HG03354 (cell line): Measurements from ENCODE around the gene C18orf32.
"Not testable (repeated sequence)": the region's sequence is repeated elsewhere in the genome, so short reads cannot be mapped to it uniquely, and the experiment has no call there.

Experiments
- ATAC-seq: cut with Tn5 transposase; IDR thresholded peaks from one replicate; pipeline ENCODE4 v1.9.1; 2021; ENCODE audit warnings: mild to moderate bottlenecking; ENCODE audit not compliant: unreplicated experiment, poor library complexity, severe bottlenecking

Gene C18orf32

GRCh38 chr18:49474935-49475334, 12.1 kb downstream of the C18orf32 start:
- not testable (repeated sequence) for ATAC-seq

DNA sequence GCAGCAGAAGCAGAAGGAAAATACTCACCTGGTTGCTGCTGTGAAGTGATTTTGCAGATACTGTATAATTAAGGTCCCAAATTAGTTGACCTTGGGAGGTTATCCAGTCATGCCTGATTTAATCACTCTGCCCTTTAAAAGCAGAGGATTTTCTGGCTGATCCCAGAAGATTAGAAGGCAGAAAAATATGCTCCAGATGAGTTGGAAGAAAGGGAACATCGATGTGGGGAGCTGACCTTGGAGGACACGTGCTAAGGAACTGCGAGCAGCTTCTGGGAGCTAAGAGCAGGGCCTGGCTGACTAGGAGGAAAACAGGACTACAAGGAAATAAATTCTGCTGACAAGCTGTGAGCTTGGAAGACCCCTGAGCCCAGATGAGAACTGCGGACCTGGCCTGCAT, 13.3 kb downstream of the C18orf32 start:
- ATAC-seq, result no peak

- ATAC-seq, result no peak
Measured at GRCh38 chr18:49472459-49472858, 14.6 kb downstream of the C18orf32 start.

GRCh38 chr18:49471532-49471931, 15.5 kb downstream of the C18orf32 start:
- no peak for ATAC-seq

DNA sequence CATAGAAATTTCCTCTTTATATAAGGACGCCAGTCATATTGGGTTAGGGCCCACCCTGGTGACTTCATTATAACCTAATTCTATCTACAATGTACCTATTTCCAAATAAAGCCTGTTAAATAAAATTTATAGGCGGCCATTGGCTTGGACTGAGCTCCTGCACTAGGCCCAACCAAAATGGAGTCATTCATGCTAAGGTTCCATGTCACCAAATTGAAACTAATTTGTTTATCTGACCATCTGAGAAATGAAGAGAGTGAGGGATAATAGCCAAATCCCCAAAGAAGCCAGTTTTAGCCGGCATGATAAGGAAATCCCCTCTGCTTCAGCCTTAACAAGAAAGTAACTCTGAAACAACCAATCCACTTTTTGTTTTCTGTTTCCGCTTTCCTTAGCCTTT, 19.4 kb downstream of the C18orf32 start:
- ATAC-seq, result no peak

GRCh38 chr18:49467019-49467563, 19.9 kb downstream of the C18orf32 start:
- ATAC-seq, result no peak

- ATAC-seq, result no peak
Measured at GRCh38 chr18:49464718-49465598, 22.1 kb downstream of the C18orf32 start.

- ATAC-seq, result no peak
Measured at GRCh38 chr18:49461602-49461977, 25.4 kb downstream of the C18orf32 start.

- ATAC-seq, result no peak
Measured at GRCh38 chr18:49460976-49461601, 25.9 kb downstream of the C18orf32 start.

GRCh38 chr18:49459404-49460171, 27.4 kb downstream of the C18orf32 start:
- no peak for ATAC-seq

GRCh38 chr18:49457616-49458015, 29.4 kb downstream of the C18orf32 start:
- ATAC-seq, result no peak

GRCh38 chr18:49456794-49457193, 30.2 kb downstream of the C18orf32 start:
- ATAC-seq, result no peak

DNA sequence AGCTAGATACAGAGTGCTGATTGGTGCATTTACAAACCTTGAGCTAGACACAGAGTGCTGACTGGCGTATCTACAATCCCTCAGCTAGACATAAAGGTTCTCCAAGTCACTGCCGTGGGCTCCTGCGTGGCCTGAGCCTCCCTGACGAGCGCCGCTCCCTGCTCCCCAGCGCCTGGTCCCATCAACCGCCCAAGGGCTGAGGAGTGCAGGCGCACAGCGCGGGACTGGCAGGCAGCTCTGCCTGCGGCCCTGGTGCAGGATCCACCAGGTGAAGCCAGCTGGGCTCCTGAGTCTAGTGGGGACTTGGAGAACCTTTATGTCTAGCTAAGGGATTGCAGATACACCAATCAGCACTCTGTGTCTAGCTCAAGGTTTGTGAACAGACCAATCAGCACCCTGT, 34.5 kb downstream of the C18orf32 start:
- not testable (repeated sequence) for ATAC-seq

DNA sequence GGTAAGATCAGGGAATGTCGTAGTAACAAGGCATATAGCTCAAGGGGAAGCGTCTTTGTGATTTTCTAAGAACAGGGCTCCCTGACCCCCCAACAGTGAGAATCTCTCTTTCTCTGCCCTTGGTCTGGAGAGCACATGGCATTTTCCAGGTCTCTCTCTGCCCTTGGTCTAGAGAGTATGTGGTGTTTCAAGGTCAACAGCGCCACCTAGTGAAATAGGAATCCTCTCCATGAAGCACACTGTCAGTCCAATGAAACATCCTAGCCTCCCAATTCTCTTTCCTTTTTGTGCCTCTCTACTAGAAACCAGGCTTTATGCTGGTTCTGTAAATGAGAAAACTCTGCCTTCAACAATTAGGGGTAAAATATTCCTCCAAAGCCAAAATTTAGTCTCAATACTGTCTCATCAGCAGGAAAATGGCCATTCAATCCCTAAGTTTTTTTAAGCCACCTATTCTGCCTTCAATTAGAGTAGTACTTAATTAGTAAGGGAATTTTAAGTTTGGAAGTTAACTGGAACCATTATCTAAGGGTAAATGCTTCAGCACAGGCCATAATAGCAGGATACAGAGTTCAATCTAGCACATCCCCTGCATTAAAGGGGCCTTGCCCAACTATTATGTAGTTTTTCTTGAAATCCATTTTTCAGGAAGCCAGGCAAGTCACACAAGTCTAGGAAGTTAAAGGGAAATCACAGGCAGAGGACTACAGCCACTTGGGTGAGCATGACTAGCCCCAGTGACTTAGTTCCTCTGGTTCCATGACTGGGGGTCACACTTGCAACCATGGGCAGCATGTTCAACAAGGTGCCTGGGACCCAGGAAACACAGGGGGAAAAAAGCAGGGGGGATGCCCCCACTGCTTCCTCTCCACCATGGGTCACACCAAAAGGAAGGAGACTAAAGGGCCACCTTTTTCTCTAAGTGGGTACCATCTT, 39.0 kb downstream of the C18orf32 start:
- ATAC-seq, result no peak

DNA sequence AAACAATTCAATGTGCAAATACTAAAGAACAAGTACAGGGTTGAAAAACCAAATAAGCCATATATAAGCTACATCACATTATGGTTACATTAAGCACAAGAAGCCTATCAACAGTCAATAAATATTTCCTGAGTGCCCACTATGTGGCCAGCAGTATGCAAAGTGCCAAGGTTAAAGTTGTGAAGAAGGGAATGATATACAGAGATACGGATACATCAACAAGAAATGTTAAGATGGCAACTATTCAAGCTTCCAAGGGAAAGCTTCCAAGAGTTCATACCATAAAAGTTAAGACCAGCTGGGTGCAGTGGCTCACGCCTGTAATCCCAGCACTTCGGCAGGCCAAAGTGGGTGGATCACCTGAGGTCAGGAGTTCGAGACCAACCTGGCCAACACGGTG, 40.6 kb downstream of the C18orf32 start:
- ATAC-seq, result no peak

DNA sequence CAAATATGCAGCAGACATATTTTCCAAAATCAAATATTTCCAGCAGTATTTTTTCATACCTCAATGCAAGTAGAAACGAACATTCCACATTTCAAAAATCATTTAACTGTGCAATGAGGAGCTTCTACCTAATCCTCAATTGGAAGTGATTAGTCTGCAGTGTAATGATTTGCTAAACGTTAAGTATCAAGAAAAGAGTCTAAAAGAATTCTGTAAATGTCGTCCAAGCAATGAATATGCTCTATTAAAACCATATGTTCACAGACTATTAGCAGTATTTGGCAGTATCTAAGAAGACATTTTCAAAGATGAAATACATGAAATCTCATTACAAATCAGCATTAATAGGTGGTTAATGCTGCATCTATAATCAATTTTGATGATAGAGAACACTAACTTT, 42.5 kb downstream of the C18orf32 start:
- ATAC-seq, result no peak

- ATAC-seq, result no peak
Measured at GRCh38 chr18:49443837-49444236, 43.2 kb downstream of the C18orf32 start.

GRCh38 chr18:49441338-49441938, 45.6 kb downstream of the C18orf32 start:
- no peak for ATAC-seq

DNA sequence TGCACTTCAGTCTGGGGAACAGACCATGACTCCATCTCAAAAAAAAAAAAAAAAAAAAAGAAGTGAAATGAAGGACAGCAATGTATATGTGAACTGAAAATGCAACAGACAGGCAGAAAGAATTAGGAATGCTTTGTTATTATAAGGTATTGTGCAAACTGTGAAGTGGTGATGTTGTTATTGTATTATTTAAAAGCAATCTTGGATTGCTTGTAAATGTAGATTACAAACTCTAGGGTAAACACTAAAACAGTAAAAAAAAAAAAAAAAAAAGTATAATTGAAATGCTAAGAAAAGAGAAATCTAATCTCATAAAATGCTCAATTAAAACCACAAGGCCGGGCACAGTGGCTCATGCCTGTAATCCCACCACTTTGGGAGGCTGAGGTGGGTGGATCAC, 51.9 kb downstream of the C18orf32 start:
- ATAC-seq, result no peak
